NCI-H1417 (cell line): ENCODE results near the gene ZGRF1.
"Not testable (repeated sequence)": the region's sequence is repeated elsewhere in the genome, so short reads cannot be mapped to it uniquely, and the experiment has no call there.

Source experiments
- DNase-seq, 3 experiments: peaks; one replicate each; lab custom pipeline; 2025; lab: John Stamatoyannopoulos, UW

Gene ZGRF1

DNA sequence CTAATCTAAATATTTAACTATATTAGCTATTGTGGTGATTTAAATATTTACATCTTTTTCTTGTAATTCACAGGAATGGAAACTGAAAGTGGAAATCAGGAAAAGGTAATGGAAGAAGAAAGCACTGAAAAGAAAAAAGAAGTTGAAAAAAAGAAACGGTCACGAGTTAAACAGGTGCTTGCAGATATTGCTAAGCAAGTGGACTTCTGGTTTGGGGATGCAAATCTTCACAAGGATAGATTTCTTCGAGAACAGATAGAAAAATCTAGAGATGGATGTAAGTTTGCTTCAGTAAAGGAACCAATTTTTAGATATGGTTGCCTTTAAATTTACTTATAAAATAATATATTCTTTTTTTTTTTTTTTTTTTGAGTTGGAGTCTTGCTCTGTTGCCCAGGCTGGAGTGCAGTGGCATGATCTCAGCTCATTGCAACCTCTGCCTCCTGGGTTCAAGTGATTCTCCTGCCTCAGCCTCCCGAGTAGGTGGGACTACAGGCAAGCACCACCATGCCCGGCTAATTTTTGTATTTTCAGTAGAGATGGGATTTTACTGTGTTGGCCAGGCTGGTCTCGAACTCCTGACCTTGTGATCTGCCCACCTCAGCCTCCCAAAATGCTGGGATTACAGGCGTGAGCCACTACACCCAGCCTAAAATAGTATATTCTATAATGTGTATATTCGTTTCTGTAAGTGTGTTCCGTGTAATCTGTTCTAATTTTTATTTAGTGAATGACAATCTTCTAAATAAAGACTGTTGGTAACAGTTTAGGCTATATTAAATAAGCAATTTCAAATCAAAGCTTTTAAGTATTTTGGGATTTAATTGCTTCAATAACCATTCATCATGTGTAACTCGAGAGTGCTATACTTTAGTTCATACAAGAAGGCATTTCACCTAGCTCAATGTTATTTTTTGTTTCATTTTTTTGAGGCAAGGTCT, 8.2 kb upstream of the ZGRF1 start:
- DNase-seq = not testable (repeated sequence)

DNA sequence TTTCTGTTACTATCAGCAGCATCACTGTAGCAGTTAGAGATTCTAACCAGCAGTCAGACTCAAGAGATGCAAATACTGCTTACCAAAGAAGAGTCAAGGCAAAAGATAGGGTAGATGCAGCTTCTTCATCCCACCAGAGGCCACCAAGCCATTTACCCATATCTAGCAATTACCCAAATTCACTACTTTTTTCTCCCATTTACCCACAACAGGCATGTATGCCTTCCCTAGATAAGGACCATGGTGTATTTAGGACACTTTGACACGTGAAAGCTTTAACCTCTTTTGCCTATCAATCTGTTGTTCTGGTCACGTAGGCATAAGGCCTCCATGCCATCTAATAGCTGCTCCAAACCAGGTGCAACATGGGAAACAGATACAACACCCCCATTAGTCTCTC, 5.8 kb upstream of the ZGRF1 start:
- DNase-seq = no peak

DNA sequence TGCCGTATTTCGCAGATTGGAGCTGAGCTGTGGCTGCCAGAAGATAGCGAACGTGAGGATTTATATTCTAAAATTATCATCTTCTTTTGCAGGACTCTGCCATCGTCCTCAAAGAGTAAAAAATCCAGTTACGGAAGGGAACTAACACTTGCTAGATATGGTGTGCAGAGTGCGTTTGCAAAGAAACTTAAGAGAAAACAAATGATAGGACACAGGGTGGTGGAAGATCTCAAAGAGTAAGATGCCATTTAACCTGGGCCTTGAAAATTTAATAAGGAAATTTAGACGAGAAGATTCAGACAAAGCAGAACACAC, 800 bp upstream of the ZGRF1 start:
- no peak for DNase-seq

DNA sequence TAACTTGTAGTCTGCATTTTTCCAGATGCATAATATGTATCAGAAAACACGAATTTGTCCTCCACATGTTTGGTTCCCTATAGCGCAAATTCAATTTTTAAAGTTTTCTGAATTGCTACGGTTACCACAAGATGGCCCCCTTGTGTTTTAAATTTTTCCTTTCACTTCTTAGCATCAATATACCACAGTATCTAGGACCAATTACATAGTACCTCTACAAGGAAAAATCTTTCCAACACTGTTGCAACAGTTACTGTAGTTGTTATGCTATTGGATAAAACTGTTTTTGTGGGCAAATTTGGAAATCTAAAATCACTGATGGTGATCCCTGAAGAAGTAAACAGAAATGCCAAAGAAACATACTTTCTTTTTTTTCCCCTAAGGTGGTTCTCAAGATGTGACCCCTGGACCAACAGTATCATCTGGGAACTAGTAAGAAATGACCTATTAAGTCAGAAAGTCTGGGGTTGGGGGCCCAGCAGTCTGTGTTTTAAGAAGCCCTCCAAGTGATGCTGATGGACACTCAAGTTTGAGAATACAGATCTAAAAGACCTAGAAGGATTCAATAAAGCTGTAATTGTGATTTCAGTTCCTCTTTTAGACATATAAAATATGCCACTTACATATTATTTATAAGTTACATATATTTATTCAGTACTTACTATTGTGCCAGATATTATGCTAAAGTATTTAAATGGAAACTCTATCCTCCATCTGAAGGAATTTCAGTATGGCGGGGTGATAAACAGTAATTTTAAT, 3.1 kb downstream of the ZGRF1 start:
- peak in 2 of 3 experiments; percentile 7 to 40 for DNase-seq

DNA sequence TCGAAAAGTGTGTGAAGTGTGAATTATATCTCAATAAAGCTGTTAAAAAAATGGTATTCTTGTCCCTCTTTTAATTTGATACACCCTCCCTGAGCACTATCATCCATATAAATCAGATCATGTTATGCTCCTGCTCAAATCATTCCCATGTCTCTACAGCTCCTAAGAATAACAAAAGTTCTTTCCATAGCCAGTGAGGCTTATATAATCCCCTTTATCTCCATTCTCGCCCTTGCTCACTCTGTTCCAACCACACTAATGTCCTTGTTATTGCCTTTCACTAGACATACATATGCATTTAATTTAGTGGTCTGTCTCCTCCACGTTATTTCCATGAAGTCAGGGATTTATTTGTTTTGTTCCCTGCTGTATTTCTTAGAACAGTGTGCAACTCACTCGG, 10.5 kb downstream of the ZGRF1 start:
- no peak for DNase-seq

DNA sequence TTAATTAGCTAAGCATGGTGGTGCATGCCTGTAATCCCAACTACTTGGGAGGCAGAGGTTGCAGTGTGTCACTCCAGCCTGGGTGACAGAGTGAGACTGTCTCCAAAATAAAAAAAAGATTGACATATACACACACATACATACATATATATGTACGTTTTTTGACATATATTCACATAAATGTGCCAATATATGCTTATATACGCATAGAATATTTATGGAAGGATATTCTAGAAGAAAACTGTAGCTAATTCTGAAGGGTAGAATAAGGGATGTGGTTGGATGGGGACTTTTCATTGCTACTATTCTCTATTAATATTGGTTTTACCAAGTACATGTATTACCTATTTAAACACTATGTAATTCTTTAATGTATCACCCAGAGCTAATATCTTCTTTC, 19.7 kb downstream of the ZGRF1 start:
- no peak for DNase-seq

DNA sequence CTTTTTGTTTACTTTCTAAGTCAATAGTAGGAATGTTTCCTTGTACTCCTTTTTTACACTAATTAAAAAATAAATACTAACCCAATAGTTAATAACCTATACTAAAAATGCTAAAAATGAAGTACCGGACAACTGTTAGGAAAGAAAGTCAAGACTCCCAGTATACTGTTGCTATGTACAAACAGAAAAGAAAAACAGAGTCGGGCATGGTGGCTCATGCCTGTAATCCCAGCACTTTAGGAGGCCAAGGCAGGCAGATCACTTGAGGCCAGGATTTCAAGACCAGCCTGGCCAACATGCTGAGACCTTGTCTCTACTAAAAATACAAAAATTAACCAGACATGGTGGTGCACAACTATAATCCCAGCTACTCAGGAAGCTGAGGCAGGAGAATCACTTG, 23.9 kb downstream of the ZGRF1 start:
- DNase-seq = not testable (repeated sequence)

DNA sequence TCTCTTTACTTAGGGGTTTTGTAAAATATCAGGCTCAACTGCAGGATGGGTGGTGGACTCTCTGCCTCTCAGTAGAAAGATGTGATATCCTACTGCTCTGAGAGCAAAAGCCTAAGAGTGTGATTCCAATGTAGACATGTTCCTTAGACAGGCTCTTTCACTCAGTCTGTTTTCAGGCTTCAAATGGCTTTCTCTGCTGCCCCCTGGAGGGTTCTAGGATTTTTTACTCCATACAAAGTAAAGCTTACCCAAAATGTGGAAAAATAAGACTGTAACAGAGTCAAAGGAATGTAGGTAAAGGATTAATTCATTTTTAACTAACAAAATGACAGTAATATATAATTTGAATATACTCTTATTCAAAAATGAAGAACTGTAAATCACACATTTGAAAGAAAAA, 32.1 kb downstream of the ZGRF1 start:
- peak; percentile 4 to 69 (median 12) for DNase-seq

DNA sequence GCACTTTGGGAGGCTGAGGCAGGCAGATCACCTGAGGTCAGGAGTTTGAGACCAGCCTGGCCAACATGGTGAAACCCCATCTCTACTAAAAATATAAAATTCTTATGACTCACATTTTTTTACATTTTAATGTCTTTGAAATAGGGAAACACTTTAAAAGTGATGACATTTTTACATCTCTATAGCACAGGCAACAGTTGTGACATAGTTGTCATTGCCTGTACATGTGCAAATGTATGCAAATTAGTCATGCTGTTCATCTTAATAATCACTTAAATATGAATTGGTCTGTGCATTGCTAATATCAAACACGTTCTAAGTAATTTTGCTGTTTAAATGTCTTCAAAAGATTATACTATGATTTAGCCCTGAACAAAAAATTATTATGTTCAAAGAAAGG, 41.7 kb downstream of the ZGRF1 start:
- no peak for DNase-seq

DNA sequence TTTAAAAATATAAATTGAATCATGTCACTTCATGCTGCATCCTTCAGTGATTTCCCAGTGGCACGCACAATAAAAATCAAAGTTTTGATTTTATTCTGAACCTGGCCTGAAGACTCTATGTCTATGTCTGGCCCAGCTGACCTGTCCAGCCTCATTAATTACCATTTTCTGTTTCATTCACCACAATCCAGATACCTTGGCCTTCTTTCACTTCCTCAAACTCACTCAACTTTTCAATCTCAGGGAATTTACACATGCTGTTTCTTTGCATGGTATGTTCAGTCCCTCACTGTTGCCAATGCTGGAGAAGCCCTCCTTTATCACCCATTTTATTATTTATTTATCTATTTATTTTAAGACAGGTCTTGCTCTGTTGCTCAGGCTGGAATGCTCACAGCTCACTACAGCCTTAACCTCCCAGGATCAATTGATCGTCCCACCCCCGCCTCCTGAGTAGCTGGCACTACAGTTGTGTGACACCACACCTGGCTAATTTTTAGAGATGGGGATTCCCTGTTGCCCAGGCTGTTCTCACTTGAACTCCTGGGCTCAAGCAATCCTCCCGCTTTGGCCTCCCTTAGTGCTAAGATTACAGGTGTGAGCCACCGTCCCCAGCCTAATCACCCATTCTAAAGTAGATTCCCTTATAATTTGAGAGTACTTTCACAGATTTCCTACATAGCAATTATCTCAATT, 43.1 kb downstream of the ZGRF1 start:
- no peak for DNase-seq

DNA sequence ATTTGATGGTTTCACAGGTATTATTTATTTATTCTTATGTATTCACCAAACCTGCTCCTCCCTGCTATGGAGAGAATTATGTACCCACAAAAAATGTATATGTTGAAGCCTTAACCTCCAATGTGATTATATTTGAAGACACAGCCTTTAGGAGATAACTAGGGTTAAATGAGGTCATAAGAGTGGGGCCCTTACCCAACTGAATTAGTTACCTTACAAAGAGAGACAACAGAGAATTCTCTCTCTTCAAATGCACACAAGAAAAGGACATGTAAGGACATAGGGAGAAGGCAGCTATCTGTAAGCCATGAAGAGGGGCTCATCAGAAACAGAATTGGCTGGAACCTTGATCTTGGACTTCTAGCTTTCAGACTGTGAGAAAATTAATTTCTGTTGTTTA, 44.0 kb downstream of the ZGRF1 start:
- DNase-seq = no peak

DNA sequence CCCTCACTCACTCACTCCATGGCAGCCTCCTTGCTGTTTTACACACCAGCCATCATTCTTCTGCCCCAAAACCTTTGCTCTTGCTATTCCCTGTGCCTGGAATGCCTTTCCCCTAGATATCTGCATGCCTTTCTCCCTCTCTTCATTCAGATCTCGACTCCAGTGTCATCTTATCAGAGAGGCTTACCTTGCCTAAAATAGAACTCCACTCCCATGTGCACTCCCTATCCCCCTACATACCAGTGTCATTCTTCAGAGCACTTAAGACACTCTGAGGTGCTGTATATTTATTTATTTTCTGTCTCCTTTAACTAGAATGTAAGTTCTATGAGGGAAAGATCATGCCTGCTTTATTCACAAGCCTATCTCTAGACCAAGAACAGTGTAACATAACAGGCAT, 45.1 kb downstream of the ZGRF1 start:
- no peak for DNase-seq

DNA sequence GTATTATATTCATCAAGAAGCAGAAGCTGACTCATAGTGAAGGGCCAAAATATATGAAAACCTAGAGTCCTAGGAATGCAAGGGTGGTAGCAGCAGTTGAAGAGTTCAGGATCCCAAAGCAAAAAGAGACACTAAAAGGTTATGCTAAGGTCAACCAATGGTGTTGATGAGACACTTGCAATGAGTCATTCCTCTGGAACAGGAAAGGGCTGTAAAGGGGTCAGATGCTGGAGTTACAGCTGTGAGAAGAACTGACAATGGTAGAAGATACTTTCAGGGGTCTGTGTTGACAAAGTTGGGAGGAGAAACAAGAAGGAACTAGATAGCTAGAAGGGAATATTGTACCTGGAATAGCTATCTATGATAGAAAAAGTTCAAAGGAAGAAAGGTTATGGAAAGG, 47.5 kb downstream of the ZGRF1 start:
- DNase-seq = no peak

DNA sequence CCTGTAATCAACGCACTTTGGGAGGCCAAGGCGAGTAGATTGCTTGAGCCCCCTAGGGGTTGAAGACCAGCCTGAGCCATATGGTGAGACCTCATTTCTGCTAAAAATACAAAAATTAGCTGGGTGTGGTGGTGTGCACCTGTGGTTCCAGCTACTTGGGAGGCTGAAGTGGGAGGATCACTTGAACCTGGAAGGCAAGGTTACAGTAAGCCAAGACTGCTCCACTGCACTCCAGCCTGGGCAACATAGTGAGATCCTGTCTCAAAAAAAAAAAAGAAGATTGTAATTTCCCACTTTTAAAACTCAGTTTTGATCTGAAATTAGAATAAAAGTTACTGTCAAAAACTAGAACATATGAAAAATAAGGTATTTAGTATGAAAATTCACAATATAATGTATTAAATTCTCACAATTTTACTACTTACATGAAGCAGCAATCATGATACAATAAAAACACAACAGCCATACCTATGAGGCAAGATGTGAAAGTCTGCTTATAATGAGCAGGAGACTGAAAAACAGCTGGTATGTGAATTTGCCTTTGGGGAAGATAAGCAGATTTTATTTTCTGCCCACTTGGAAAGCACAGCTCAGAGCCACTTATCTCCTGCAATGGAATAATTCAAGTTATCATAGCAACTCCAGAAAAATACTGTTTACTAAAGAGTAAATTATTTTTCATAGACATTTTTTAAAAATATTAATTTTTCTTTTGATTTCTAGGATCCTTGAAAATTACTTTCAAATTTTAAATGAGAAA, 50.6 kb downstream of the ZGRF1 start:
- DNase-seq = no peak

DNA sequence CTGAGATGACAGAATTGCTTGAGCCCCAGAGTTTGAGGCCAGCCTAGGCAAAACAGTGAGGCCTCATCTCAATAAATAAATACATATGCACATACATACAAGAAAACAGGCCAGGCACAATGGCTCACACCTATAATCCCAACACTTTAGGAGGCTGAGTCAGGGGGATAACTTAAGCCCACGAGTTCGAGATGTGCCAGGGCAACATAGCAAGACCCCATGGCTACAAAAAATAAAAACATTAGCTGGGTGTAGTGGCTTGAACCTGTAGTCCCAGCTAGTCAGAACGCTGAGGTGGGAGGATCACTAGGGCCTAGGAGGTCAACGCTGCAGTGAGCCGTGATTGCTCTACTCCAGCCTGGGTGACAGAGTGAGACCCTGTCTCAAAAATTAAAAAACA, 69.2 kb downstream of the ZGRF1 start:
- no peak for DNase-seq

DNA sequence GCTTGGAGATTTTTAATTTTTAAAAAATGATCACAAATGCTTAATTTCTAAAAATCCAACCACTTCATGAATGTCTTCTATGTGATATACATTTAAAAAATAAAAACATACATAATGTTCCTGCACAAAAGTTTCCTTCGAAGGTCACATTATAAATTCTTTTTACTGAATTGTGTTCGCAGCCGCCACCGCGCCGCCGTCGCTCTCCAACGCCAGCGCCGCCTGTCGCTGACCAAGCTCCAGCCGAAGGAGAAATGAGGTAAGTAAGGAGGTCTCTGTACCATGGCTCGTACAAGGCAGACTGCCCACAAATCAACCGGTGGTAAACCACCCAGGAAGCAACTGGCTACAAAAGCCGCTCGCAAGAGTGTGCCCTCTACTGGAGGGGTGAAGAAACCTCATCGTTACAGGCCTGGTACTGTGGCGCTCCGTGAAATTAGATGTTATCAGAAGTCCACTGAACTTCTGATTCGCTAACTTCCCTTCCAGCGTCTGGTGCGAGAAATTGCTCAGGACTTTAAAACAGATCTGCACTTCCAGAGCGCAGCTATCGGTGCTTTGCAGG, 71.9 kb downstream of the ZGRF1 start:
- DNase-seq = no peak

DNA sequence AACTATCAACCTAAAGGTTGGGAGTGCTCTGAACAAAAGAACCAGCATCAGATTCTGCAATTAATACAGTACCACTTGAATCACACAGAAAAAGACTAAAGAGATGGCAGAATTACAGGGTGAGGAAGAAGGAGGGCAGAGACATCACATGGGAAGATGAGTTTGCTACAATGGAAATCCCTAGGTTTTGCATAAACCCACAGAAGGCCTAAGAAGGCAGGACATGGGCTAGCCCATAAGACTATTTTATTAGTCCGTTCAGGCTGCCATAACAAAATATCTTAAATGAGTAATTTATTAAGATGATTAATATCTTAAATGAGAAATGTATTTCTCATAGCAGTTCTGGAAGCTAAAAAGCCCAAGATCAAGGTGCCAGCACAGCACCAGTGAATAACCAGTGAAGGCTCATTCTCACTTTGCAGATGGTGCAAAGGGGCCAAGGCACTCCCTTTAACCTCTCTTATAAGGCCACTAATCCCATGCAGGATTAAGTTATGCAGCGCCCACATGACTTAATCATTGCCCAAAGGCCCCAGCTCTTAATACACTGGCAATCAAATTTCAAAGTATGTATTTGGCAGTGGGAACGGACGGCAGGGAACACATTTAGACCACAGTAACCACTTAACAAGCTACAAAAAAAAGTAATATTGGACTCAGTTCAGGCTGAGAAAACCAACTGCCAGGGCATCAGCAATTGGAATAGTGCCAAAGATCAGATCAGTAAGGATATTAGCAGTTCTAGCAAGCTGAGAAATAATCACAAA, 73.1 kb downstream of the ZGRF1 start:
- no peak for DNase-seq

DNA sequence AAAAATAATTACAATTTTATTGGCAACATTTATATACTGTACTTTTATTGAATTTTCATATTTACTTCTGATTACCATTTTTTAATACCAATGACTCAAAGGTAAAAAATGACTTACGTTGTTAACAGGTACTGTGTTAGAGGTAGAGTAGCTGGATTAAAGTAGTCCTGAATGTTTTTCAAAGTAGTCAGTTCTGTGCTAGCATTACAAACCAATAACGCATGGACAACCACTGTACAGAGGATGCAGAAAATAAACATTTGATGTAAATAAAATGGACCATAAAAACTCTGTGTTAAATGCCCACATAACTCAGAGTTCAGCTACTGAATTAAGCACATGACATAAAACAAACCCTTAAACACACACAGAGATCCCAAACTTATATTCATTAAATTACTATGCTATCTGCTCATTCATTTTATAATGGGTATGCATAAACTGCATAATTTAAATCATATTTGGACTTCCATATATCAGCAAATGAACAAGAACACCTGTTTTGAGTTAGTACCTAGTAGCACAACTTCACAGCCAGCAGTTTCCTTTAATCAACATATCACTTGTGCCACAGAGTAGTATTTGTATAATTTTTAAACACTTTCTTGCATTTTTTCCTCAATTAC, 74.3 kb downstream of the ZGRF1 start:
- DNase-seq = no peak

DNA sequence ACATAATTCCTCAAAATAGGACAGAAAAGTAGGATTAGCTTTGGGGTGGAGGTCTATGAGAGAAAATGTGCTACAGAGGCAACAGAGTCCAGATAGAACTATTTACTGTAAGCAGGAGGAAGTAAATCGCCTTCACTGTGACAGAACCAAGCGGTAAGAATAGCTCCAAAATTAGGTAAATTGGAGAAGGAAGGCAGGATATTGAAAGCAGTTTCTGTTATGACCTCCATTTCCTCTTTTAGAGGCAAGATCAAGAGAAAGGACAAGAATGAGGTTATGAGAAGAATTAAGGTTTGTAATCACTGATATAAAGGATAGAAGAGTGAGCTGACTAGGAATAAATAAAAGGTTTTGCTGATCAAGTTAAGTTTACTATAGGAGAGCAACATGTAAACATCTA, 76.6 kb downstream of the ZGRF1 start:
- DNase-seq = no peak

DNA sequence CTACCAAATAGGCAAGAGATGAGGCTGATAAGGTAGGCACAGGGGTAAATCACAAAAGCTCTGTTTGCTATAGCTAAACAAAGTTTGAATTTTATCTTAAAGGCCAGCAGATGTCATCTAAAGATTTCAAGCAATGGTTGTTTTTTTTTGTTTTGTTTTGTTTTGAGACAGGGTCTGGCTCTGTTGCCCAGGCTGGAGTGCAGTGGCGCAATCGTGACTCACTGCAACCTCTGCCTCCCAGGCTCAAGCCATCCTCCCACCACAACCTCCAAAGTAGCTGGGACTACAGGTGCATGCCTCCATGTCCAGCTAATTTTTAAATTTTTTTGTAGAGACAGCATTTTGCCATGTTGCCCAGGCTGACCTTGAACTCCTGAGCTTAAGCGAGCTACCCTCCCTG, 77.7 kb downstream of the ZGRF1 start:
- DNase-seq = no peak
